ENCODE measurements around the gene UBA3.

DNA sequence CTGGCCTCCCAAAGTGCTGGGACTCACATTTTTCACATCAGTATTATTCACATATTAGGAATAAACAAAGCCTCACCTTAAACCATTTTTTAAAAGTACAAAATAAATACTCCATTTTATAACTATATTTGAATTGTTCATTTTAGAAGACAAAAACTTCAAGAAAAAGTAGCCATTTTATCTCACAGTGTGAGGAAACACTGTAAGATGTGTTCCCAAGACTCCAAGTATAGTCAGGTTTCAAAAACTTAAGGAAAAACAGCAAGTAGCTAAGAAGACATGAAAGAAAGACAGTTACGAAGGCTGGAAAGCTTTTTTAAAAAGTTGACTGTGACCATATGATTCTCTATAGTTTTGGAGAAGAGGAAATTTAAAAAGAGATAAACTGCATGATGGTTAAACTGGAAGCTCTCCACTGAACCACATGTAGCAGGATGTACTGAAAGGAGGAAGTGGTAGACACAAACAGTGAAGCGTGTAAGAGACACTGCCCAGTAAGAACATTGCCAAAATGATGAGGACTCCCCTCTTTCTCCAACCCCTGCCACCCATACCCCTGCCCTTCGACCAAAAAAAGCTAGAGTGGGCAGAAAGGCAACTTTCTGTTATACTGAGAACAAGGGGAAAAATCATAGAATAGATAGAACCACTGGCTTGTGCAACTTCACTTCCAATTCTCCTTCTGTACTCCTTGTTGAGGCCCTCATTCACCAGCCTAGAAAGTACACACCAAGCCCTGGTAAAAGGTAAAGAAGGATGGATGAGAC lies 21.8 kb downstream of the UBA3 start:
- TF ChIP-seq, protein P1, sequence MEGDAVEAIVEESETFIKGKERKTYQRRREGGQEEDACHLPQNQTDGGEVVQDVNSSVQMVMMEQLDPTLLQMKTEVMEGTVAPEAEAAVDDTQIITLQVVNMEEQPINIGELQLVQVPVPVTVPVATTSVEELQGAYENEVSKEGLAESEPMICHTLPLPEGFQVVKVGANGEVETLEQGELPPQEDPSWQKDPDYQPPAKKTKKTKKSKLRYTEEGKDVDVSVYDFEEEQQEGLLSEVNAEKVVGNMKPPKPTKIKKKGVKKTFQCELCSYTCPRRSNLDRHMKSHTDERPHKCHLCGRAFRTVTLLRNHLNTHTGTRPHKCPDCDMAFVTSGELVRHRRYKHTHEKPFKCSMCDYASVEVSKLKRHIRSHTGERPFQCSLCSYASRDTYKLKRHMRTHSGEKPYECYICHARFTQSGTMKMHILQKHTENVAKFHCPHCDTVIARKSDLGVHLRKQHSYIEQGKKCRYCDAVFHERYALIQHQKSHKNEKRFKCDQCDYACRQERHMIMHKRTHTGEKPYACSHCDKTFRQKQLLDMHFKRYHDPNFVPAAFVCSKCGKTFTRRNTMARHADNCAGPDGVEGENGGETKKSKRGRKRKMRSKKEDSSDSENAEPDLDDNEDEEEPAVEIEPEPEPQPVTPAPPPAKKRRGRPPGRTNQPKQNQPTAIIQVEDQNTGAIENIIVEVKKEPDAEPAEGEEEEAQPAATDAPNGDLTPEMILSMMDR (IDR thresholded peaks at IDR 0.05) = no peak
- TF ChIP-seq POLR2AphosphoS5 (IDR thresholded peaks at IDR 0.05; ENCODE audit: low read depth, low read length) = no peak
